Coronary artery (tissue), 2 donors: ENCODE results near the gene PTPRD.

Experiments used
- DNase-seq: peaks from one replicate; pipeline ENCODE4 v3.0.0-alpha.2; 2017; ENCODE audit warnings: low spot score
- H3K27ac ChIP-seq, 2 donors: fragments of 200-600 bp; sonication (generic); one replicate each; pipeline ENCODE4 v1.5.1; 2016 to 2019
- H3K4me3 ChIP-seq: fragments of 200-600 bp; sonication (generic); 2 replicates; pipeline ENCODE4 v1.5.1; 2016; ENCODE audit warnings: mild to moderate bottlenecking, moderate library complexity
- CTCF ChIP-seq: fragments of 200-600 bp; sonication (generic); IDR thresholded peaks from one replicate; pipeline ENCODE4 v1.5.1; 2019; ENCODE audit warnings: antibody characterized with exemption

PTPRD gene

GRCh38 chr9:8860086-8860485 is 1752.7 kb downstream of the PTPRD start:
- no peak overlapping the region for H3K4me3 ChIP-seq
- no peak for DNase-seq
- no peak for TF ChIP-seq CTCF
- H3K27ac ChIP-seq = peak overlapping the region; percentile 27 to 80

DNA sequence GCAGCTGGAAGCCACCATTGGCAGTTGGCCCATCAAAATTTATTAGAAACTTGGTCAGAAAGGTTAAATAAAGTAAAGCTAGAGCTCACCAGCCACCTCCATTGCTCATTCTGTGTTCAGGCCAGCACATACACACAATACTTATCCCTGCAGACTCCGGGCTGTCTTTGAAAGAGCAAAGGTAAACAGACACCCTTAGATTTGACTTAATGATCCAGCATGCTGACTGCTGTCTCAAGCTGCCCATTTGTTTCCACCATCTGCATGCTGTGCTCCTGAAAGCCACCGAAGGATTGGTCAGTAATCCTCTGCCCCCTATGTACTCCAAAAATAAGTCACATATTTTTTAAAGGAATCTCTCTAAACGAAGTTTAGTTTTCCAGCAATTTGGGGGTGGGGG is 1753.4 kb downstream of the PTPRD start:
- no peak for TF ChIP-seq CTCF
- Histone ChIP-seq H3K4me3 (peak overlapping the region; percentile 90), H3K27ac (peak overlapping the region; percentile 27 to 80)
- DNase-seq = no peak

DNA sequence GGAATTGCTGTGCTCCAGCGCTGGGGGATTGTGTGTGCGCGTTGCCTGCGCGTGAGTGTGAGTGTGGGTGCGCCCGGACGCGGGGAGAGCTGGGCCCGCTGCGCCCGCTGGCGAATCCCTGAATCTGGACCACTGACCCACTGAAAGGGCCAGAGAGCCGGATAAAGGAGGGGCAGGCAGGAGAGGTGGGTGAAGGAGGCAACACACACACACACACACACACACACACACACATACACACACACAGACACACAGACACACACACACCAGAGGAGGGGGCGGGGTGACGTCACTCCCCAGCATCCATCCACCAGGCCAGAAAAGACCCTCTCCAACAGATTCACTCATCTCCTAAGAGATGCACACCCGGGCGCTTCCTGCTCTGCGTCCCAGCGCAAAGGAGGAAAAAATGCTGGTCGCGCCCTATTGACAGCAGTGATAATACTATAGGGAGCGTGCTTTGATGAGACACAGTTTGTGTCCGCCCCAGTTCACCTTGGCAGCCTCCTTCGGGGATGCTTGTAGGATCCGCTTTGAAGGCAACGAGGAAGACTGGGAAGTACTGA is 1754.1 kb downstream of the PTPRD start:
- no peak for DNase-seq
- TF ChIP-seq CTCF = no peak
- Histone ChIP-seq H3K4me3 (peak overlapping the region; percentile 90), H3K27ac (peak overlapping the region; percentile 80 to 82)

DNA sequence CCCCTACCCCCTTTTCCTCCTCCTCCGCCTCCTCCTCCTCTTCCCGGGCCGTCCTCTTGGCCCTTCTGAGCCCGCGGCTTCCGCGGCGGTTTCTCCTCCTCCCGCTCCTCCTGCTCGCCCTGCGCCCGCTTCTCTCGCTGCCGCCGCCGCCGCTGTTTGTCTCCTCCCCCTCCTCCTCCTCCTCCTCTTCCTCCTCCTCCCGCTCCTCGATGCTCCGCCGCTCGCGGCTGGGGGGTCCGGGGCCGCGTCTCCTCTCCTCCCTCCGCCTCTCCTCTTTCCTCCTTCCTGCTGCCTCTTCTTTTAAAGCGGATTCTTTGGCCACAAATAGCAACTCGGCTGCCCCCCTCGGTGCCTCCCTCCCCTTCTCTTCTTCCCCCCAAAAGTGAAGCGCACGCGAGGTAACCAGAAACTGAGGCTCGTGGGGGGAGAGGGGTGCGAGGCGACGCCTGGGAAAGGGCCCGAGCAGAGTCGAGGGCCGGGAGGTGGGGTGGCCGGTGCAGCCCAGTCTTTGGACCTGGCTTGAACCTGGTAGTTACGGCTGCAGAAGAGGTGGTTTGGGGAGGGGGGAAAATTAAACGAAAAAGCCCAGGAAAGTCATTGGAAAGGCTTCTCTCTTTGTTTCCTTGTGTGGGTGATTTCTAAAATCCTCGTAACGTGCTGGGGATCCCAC is 1754.7 kb downstream of the PTPRD start:
- Histone ChIP-seq H3K27ac (peak overlapping the region; percentile 80 to 82), H3K4me3 (peak overlapping the region; percentile 90)
- DNase-seq = peak; percentile 74
- no peak for TF ChIP-seq CTCF

DNA sequence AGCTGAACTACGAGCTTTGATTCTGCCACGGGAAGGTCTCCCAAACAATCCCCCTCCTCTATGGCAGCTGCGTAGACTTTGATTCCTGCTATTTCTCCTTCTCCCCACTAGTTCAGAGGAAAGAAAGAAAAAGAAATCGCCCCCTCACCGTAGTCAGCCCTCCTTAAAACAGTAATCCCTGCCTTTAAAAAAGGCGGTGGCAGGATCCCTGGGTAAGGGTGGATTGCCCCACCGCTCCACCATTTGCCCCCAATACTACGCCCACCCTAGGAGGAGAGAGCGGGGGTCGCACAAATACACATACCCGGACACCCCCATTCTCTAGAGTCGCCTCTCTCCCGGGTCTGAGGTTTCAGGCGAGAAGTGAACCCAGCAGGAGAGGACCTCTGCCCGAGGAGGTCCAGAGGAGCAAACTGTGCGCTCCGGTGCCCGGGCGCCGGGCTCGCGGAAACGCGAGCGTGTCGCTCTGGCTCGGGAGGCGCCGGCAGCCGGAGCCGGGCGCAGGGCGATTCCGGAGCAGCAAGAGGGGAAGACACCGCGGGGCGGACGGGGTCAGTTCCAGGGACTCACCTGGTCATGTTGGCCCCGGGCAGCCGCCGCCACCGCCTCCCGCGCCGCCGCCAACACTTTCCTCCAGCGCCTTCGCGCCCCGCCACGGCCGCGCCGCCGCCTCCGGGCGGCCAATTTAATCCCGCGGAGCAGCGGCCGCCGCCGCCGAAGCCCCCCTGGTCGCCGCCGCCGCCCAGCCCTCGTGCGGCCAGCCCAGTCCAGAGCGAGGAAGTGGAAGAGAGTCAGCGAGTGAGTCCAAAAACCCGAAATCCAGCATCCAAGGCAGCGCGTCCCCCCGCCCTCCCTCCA is 1755.5 kb downstream of the PTPRD start:
- Histone ChIP-seq H3K27ac (peak overlapping the region; percentile 80 to 82), H3K4me3 (peak overlapping the region; percentile 90)
- no peak for TF ChIP-seq CTCF
- DNase-seq = peak; percentile 73

DNA sequence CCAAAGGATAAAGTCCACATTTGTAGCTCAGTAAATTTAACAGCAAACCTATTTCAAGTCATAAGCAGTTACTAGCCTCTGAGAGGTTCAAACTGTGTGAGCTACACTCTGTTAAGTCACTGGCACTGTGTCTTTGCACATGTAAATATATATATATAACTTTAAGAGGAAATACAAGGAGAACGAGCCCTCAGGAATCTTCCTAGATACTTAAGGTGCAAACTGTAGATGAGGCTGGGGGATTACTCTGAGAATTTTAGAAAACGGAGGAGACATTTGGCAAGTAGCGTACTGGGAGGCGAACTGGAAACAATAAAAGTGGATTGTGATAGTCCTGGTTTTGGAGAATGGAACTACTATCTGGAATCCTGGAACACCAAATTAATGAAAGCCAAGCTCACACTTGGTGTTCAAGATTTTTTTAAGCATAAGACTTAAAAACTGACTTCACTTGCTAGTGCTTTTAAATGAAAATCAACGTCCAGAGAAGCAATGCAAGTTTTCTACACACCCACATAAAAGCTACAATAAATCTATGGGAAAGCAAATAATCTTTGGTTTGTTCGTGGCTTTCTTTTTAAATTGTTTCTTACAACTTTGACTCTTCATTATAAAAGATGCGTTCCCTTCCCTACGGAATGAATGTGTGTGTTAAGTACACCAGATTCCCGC is 1756.3 kb downstream of the PTPRD start:
- no peak for TF ChIP-seq CTCF
- H3K27ac ChIP-seq = peak overlapping the region in 1 of 2 donors; percentile 82
- no peak for DNase-seq
- peak overlapping the region; percentile 90 for H3K4me3 ChIP-seq
